HG02678 (cell line): ENCODE data around the gene TCAIM.

Source experiments
- ATAC-seq: cut with Tn5 transposase; IDR thresholded peaks from one replicate; pipeline ENCODE4 v1.9.1; 2021; ENCODE audit warnings: mild to moderate bottlenecking, moderate library complexity; ENCODE audit not compliant: unreplicated experiment

The TCAIM gene

DNA sequence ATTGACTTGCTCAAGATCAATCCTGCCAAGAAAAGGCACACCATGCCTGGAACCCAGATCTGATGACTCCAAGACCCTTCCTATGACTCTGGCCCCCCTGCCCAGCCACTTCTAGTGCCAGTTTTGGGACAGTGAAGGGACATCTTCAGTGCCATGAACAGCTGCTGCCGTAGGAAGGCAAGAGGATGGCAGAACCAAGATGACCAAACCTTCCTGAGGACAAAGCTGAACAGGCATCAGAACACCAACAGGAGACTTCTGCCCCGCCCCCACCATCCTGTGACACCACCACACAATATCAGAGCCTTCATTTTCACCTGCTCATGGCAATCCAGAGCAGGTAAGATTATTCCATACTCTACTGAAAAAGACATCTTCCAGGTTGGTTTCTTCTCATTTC lies 105.9 kb downstream of the TCAIM start:
- ATAC-seq, result no peak

DNA sequence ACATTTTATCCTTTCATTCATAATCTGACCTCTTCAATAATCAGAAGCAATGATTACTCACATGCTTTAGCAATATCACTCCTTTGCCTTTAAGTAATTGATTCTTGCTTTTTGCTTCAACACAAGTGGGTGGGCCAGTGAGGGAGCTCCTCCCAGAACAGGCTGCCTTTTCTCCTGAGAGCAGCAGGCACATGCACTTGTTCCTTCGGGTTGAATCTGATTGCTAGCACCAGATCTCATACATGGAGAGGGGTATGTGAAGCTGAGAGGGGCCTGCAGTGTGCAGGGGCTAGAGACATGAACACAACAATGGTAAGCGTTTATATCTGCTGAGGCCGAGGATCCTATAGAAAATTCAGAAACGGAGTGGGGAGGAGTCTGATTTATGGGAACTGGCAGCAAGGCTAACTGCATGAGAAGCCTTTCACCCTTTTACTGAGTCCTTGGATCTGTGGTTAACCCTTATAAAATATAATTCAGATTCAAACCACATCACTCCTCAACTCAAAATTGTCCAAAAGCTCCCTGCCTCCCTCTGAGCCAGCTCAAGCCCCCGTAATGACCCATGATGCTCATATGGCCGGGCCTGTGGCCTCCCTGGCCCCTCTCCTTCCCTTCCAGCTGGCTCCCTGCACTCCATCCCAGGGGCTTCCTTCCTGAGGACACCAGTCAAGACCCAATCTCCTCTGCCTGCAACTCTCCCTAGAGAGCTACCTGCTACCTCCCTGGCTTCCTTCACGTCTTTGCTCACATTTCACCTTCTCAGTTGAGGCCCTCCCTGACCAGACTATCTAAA lies 106.5 kb downstream of the TCAIM start:
- no peak for ATAC-seq

GRCh38 chr3:44445786-44446185 lies 107.2 kb downstream of the TCAIM start:
- ATAC-seq, result no peak

GRCh38 chr3:44446929-44447328 lies 108.4 kb downstream of the TCAIM start:
- ATAC-seq, result no peak

DNA sequence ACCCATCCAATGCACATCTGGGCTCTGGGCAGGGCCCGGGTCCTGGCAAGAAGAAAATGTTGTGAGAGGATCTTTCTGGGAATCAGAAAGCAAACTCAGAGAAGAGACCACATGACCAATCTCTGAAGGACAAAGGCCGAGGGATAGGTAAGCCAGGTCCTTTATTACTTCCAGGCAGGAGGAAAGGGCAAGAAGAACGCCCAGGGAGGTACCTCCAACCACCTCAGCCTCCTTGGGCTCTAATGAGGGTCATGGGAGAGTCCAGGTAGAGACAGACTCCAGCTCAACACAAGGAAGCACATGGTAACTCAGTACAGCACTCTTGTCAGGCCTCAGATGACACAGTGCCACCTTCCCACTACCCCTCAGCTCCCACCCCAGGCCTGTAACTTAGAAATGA lies 112.9 kb downstream of the TCAIM start:
- ATAC-seq, result no peak

DNA sequence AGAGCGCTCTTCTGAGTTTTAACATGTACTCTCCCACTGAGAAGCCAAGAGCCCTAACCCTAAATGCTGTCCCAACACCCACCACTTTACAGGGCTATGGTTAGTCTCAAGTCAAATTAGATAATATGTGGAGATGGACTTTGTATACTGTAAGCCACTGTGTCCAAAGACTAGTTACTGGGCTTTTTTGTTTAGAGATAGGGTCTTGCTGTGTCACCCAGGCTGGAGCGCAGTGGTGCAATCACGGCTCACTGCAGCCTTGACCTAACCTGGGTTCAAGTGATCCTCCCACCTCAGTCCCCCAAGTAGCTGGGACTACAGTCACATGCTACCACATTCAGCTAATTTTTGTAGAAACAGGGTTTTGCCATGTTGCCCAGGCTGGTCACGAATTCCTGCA lies 115.7 kb downstream of the TCAIM start:
- no peak for ATAC-seq

DNA sequence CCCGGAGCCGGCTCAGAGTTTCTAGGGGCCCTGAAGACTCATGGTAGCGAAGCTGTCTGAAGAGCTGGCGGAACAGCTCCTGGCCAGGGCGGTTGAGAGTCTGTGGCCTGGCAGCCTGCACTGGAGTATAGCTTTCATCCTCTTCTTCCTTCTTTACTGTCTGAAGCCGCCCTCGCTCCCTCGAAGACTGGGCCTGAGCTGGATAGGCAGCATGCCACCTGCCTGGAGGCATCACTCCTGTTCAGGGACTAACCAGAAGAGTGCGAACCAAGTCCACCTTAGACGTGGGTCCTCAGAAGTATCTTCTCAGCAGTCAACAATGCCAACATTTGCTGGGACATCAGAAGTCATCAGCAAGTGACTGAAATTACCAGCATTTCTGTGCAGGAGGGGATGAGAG lies 116.8 kb downstream of the TCAIM start:
- no peak for ATAC-seq
